HCT116 (cell line): Measurements from ENCODE around the gene REEP3. TPM values are rescaled to one million over a fixed set of nuclear protein-coding genes. Genes with fewer than 3 reads are reported as not detected.

ENCODE experiments used
- ATAC-seq: fragments of 200-7000 bp; cut with Tn5 transposase; 2 replicates; pipeline ENCODE4 v1.9.1; 2020; ENCODE audit warnings: mild to moderate bottlenecking, moderate library complexity
- BruUV-seq: library from RNA; stranded (reverse); fragments of 400-500 nt; replicated peaks from 2 replicates; lab custom pipeline; 2021; lab: Mats Ljungman, UMichigan
- CTCF ChIA-PET: fragments of 300-600 bp; sonication (Branson Sonifier 250); formaldehyde crosslinking; loops from one replicate; lab custom pipeline; 2021; ENCODE audit warnings: antibody characterized with exemption; lab: Charles Lee
- POLR2A ChIA-PET: fragments of 300-600, 350-600 bp; sonication (Branson Sonifier 250); formaldehyde crosslinking; loops from one replicate; lab custom pipeline; 2021; ENCODE audit warnings: antibody characterized with exemption; lab: Charles Lee
- RAD21 ChIA-PET, 2 experiments: fragments of 300-600 bp; sonication (Branson Sonifier 250); formaldehyde crosslinking; loops; one replicate each; lab custom pipeline; 2023; ENCODE audit warnings: low total read pairs in 2 of 2; ENCODE audit not compliant: uncharacterized antibody in 2 of 2, unreplicated experiment in 2 of 2, low non-redundant PET in 1 of 2; lab: Charles Lee
- DNase-seq: peaks from one replicate; pipeline ENCODE4 v3.0.0-alpha.2; 2010; ENCODE audit warnings: low read depth, low spot score
- H2AFZ ChIP-seq: fragments of 200-600 bp; shearing (Covaris generic), sonication (generic); 2 replicates; pipeline ENCODE4 v1.6.1; 2017; ENCODE audit warnings: low read depth, mixed run types, mixed read lengths, antibody characterized with exemption, low read length; ENCODE audit not compliant: poor library complexity, severe bottlenecking
- H3K27ac ChIP-seq: 2 replicates; pipeline ENCODE4 v1.5.1; 2012; ENCODE audit warnings: low read depth, low read length
- H3K27me3 ChIP-seq: fragments of 200-600 bp; sonication (generic); 2 replicates; pipeline ENCODE4 v1.6.1; 2016; ENCODE audit warnings: mixed run types, low read length, mixed read lengths; ENCODE audit not compliant: insufficient read depth
- H3K36me3 ChIP-seq, 2 experiments: fragments of 200-500 bp in 1 of 2; fragments of 200-600 bp in 1 of 2; sonication (Bioruptor generic) in 1 of 2; sonication (generic) in 1 of 2; 2 replicates each; pipeline versions ENCODE4 v1.5.1 to v1.6.1; 2014 to 2016; ENCODE audit warnings: low read length in 2 of 2, inconsistent platforms in 1 of 2, mixed read lengths in 1 of 2, mixed run types in 1 of 2; ENCODE audit not compliant: insufficient read depth in 2 of 2, control insufficient read depth in 1 of 2
- H3K4me1 ChIP-seq, 2 experiments: fragments of 200-600 bp in 1 of 2; sonication (generic) in 1 of 2; 2 replicates each; pipeline versions ENCODE4 v1.5.1 to v1.6.1; 2012 to 2017; ENCODE audit warnings: low read length in 2 of 2, inconsistent platforms in 1 of 2, mild to moderate bottlenecking in 1 of 2, mixed read lengths in 1 of 2, mixed run types in 1 of 2, moderate library complexity in 1 of 2; ENCODE audit not compliant: insufficient read depth in 2 of 2, control insufficient read depth in 1 of 2
- H3K4me2 ChIP-seq: fragments of 200-600 bp; sonication (generic); 2 replicates; pipeline ENCODE4 v1.6.1; 2017; ENCODE audit warnings: mixed run types, low read length, mixed read lengths
- H3K4me3 ChIP-seq, 2 experiments: fragments of 200-600 bp in 1 of 2; sonication (generic) in 1 of 2; replicated peaks in 1 of 2; 2 replicates each; pipeline ENCODE4 v1.5.1; 2011 to 2016; ENCODE audit warnings: low read length in 2 of 2, control low read depth in 1 of 2, low read depth in 1 of 2, mild to moderate bottlenecking in 1 of 2, mixed read lengths in 1 of 2, mixed run types in 1 of 2
- H3K79me2 ChIP-seq: fragments of 200-600 bp; sonication (generic); 2 replicates; pipeline ENCODE4 v1.6.1; 2017; ENCODE audit warnings: mild to moderate bottlenecking, mixed run types, low read length, moderate library complexity, mixed read lengths; ENCODE audit not compliant: insufficient read depth
- H3K9ac ChIP-seq: fragments of 200-600 bp; sonication (generic); 2 replicates; pipeline ENCODE4 v1.6.1; 2016; ENCODE audit warnings: low read length, mixed read lengths
- H3K9me2 ChIP-seq: fragments of 200-600 bp; sonication (generic), shearing (Covaris generic); 2 replicates; pipeline ENCODE4 v1.6.1; 2017; ENCODE audit warnings: mixed run types, mild to moderate bottlenecking, moderate library complexity; ENCODE audit not compliant: insufficient read depth
- H3K9me3 ChIP-seq, 2 experiments: fragments of 200-500 bp in 1 of 2; fragments of 200-600 bp in 1 of 2; sonication (Bioruptor generic) in 1 of 2; sonication (generic) in 1 of 2; 2 replicates each; pipeline ENCODE4 v1.6.1; 2014 to 2017; ENCODE audit warnings: low read length in 2 of 2, mixed read lengths in 2 of 2, inconsistent platforms in 1 of 2, low read depth in 1 of 2, mild to moderate bottlenecking in 1 of 2, mixed run types in 1 of 2, moderate library complexity in 1 of 2; ENCODE audit not compliant: control insufficient read depth in 1 of 2, insufficient read depth in 1 of 2
- H4K20me1 ChIP-seq: fragments of 200-600 bp; sonication (generic), shearing (Covaris generic); 2 replicates; pipeline ENCODE4 v1.6.1; 2017; ENCODE audit warnings: mixed run types, mild to moderate bottlenecking, moderate library complexity; ENCODE audit not compliant: insufficient read depth
- ATF3 ChIP-seq: IDR thresholded peaks from 2 replicates; pipeline ENCODE4 v1.6.1; 2012
- EGR1 ChIP-seq: IDR thresholded peaks from 2 replicates; pipeline ENCODE4 v1.6.1; 2012; ENCODE audit warnings: low read depth
- ELF1 ChIP-seq: IDR thresholded peaks from 2 replicates; pipeline ENCODE4 v1.6.1; 2012; ENCODE audit warnings: low read depth, borderline replicate concordance
- EZH2 ChIP-seq: fragments of 200-600 bp; sonication (generic); IDR thresholded peaks from 2 replicates; pipeline ENCODE4 v1.6.1; 2017; ENCODE audit warnings: antibody characterized with exemption, mixed run types
- FOSL1 ChIP-seq: IDR thresholded peaks from 2 replicates; pipeline ENCODE4 v1.6.1; 2012; ENCODE audit warnings: low read depth
- RAD21 ChIP-seq: IDR thresholded peaks from 2 replicates; pipeline ENCODE4 v1.6.1; 2012; ENCODE audit warnings: low read depth, mild to moderate bottlenecking
- REST ChIP-seq: IDR thresholded peaks from 2 replicates; pipeline ENCODE4 v1.6.1; 2012; ENCODE audit warnings: low read depth
- YY1 ChIP-seq: IDR thresholded peaks from 2 replicates; pipeline ENCODE4 v1.6.1; 2011; ENCODE audit warnings: low read length, low read depth, moderate library complexity, mild to moderate bottlenecking; ENCODE audit not compliant: insufficient replicate concordance; ENCODE audit errors: extremely low read depth
- ZFX ChIP-seq: fragments of 450-650 bp; IDR thresholded peaks from 2 replicates; pipeline ENCODE4 v1.6.1; 2017
- intact Hi-C: fragments of 100-400 bp; cut with micrococcal nuclease; formaldehyde crosslinking; loops from 2 replicates; pipeline ENCODE4 v1.10.0; 2022
- total RNA-seq: library from RNA; stranded (reverse); gene quantifications from one replicate; pipeline ENCODE4 v1.2.1, GENCODE V29; 2021; ENCODE audit not compliant: unreplicated experiment
- TF ChIP-seq, protein P1 (sequence below): IDR thresholded peaks from 2 replicates; pipeline ENCODE4 v1.6.1; 2011; ENCODE audit warnings: mild to moderate bottlenecking, low read length, moderate library complexity; ENCODE audit not compliant: insufficient replicate concordance; ENCODE audit errors: extremely low read depth
- TF ChIP-seq, protein P2 (sequence below), 3 experiments: fragments of 200-600 bp in 1 of 3; sonication (generic) in 1 of 3; IDR thresholded peaks in 2 of 3; conservative IDR thresholded peaks in 1 of 3; 2 replicates each; pipeline ENCODE4 v1.5.1; 2012 to 2017; ENCODE audit warnings: low read depth in 2 of 3, low read length in 2 of 3, antibody characterized with exemption in 1 of 3, borderline replicate concordance in 1 of 3, control low read depth in 1 of 3, mild to moderate bottlenecking in 1 of 3, mixed read lengths in 1 of 3, mixed run types in 1 of 3, moderate library complexity in 1 of 3; ENCODE audit not compliant: insufficient read depth in 1 of 3

REEP3 gene
- total RNA-seq, 1 experiment from 2014 or later: 41.3 TPM

DNA sequence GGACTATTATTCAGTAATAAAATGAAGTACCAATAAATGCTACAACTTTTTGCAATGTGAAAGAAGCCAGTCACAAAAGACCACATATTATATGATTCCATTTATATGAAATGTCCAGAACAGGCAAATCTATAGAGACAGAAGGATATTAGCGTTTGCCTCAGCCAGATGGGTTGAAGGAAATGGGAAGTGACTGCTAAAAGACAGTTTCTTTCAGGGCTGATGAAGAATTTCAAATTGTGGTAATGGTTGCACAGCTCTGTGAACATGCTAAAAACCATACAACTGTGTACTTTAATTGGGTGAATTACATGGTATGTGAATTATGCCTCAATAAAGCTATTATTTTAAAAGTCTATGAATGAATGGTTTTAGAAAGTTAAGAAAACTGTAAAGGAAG lies 23.9 kb upstream of the REEP3 start:
- Histone ChIP-seq H3K4me1 (peaks cover 18 to 26% of the 10 kb centered on the region in 2 experiments), H3K27ac (no peak overlapping the region)
- intact Hi-C loops: no loop called here
- no peak for TF ChIP-seq ZFX
- no peak for TF ChIP-seq ELF1
- no peak for TF ChIP-seq ATF3
- TF ChIP-seq EGR1: no peak
- TF ChIP-seq, all 23 proteins: peak for 0
- Histone ChIP-seq H3K36me3 (no peaks in the 10 kb centered on the region), H3K9me3 (no peaks in the 10 kb centered on the region), H3K9ac (no peak overlapping the region), H3K4me2 (no peak overlapping the region), H3K79me2 (peaks cover 79% of the 10 kb centered on the region), H3K9me2 (no peaks in the 10 kb centered on the region), H2AFZ (no peak overlapping the region), H3K4me3 (no peak overlapping the region), H3K27me3 (no peaks in the 10 kb centered on the region), H4K20me1 (no peaks in the 10 kb centered on the region)
- RAD21 ChIA-PET: no interaction called here
- no TSS peak for BruUV-seq
- POLR2A ChIA-PET: no interaction called here
- DNase-seq (no peak), ATAC-seq (no peak)
- CTCF ChIA-PET: no interaction called here

- Histone ChIP-seq H3K4me1 (peaks cover 5 to 13% of the 10 kb centered on the region in 2 experiments), H3K9ac (no peak overlapping the region), H3K36me3 (no peaks in the 10 kb centered on the region), H2AFZ (no peak overlapping the region), H3K4me2 (no peak overlapping the region), H3K27me3 (no peaks in the 10 kb centered on the region), H3K27ac (no peak overlapping the region), H3K79me2 (peaks cover 83% of the 10 kb centered on the region), H3K4me3 (no peak overlapping the region), H3K9me3 (no peaks in the 10 kb centered on the region), H3K9me2 (no peaks in the 10 kb centered on the region), H4K20me1 (no peaks in the 10 kb centered on the region)
- POLR2A ChIA-PET: no interaction called here
- no TSS peak for BruUV-seq
- DNase-seq: no peak
- intact Hi-C loops: no loop called here
- RAD21 ChIA-PET: no interaction called here
- CTCF ChIA-PET: no interaction called here
- no peak for ATAC-seq
- TF ChIP-seq YY1 (no peak), REST (no peak), EZH2 (no peak), ZFX (no peak), FOSL1 (no peak), RAD21 (no peak), ATF3 (no peak), EGR1 (no peak)
- TF ChIP-seq, protein P1, sequence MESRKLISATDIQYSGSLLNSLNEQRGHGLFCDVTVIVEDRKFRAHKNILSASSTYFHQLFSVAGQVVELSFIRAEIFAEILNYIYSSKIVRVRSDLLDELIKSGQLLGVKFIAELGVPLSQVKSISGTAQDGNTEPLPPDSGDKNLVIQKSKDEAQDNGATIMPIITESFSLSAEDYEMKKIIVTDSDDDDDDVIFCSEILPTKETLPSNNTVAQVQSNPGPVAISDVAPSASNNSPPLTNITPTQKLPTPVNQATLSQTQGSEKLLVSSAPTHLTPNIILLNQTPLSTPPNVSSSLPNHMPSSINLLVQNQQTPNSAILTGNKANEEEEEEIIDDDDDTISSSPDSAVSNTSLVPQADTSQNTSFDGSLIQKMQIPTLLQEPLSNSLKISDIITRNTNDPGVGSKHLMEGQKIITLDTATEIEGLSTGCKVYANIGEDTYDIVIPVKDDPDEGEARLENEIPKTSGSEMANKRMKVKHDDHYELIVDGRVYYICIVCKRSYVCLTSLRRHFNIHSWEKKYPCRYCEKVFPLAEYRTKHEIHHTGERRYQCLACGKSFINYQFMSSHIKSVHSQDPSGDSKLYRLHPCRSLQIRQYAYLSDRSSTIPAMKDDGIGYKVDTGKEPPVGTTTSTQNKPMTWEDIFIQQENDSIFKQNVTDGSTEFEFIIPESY: no peak
- TF ChIP-seq, protein P2, sequence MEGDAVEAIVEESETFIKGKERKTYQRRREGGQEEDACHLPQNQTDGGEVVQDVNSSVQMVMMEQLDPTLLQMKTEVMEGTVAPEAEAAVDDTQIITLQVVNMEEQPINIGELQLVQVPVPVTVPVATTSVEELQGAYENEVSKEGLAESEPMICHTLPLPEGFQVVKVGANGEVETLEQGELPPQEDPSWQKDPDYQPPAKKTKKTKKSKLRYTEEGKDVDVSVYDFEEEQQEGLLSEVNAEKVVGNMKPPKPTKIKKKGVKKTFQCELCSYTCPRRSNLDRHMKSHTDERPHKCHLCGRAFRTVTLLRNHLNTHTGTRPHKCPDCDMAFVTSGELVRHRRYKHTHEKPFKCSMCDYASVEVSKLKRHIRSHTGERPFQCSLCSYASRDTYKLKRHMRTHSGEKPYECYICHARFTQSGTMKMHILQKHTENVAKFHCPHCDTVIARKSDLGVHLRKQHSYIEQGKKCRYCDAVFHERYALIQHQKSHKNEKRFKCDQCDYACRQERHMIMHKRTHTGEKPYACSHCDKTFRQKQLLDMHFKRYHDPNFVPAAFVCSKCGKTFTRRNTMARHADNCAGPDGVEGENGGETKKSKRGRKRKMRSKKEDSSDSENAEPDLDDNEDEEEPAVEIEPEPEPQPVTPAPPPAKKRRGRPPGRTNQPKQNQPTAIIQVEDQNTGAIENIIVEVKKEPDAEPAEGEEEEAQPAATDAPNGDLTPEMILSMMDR (IDR thresholded peaks at IDR 0.05 in 2 of 3, conservative IDR thresholded peaks at IDR 0.05 in 1 of 3; ENCODE audit: borderline replicate concordance in 1 of 3, insufficient read depth in 1 of 3, low read depth in 2 of 3, low read length in 2 of 3): no peak
Observed at GRCh38 chr10:63498665-63499064, 22.5 kb upstream of the REEP3 start.
